Measurements from ENCODE around the gene CEP95.

CEP95 gene

GRCh38 chr17:64496786-64497564 is 9.8 kb upstream of the CEP95 start, which contains the start of gene POLG2:
Gene POLG2, minus strand, starts transcription at chr17:64497054. Its CDS starts 86 bp downstream, at chr17:64496968.
- DNase-seq = peak; percentile 95

GRCh38 chr17:64497565-64498035 is 9.2 kb upstream of the CEP95 start:
- DNase-seq = no peak

DNA sequence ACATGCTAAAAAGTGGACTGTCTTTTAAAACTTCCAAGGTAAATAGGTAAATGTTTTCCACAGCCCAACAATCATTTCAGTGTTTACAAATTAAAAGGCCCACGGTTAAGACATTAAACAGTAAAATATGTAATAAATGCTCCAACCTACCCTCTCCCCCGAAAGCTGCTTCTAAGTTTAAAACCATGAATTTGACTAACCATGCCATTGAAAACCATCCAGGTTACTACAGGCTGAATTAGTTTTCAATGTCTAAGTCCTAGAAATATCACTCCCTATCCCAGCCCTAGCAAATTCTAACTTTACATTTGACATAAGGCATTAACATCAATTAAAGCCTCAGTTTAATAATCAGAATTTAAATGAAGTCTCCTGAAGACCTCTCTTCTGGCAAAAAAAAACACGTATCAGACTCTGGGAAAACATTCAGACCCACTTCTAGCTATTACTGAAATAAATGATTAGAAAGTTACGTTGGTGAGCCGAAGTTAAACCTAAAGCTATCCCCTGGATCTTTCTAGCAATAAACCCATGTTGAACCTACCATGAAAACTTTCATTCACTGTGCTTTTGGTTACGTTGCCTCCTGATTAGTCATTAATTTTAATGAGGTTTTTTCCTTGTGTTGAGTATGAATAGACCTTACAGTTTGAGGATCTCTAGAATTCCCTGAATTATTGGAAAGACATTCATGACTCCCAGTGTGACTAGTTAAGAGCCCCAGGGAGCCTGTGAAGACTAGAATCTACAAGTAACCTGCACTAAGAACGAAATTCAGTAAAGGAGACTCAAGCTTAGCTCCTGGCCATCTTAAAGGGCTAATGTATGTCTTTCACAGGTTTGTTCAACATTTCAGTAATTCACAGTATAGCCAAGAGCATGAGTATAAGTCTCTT is 8.2 kb upstream of the CEP95 start:
- no peak for DNase-seq

DNA sequence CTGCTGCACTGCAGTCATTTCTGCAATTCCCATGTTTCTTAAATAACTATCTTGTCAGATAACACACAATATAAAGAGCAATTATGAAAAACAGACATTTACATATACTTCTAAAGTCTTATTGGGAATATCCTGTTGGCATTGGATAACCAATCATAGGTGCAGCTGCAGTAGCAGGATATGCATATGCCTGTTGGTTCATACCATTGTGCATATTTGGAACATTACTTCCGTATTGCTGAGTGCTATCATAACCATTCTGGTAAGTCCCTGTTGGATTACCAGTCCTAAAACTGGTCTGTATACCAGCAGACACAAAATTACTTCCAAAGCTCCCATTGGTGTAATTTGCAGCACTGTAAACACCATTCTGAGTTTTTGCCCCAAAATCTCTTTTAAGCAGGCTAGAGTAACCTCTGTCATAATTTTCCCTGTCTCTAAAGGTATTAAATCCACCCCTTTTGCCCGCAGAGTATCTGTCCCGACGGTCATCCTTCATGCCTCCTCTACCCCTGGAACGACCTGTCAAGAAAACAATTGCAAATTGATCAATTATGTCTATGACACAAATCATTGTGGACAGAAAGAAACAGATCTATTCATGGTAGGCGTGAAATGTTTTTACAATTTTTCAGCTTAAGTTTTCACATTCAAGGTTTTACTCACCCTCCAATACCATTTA is 6.8 kb upstream of the CEP95 start:
- DNase-seq = no peak

- DNase-seq = no peak
Measured at GRCh38 chr17:64500487-64500859, 6.3 kb upstream of the CEP95 start.

- DNase-seq = no peak
Measured at GRCh38 chr17:64500862-64501765, 5.7 kb upstream of the CEP95 start.

DNA sequence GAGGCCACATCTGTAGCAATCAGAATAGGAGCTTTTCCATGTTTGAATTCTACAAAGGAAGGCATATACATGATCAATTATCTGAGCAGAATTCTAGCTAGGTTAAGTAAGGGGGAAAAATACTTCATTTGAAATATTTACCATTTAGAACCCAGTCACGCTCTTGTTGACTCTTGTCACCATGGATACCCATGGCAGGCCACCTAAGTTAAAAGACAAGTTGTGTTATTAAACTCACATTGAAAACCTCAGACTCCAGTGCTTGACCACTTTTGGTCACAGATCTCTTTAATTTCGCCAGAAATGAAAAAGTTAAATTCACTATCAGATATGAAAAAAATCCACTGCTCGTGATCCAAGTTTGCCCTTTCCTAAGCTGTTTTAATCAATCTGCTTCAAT is 4.8 kb upstream of the CEP95 start:
- DNase-seq = no peak

GRCh38 chr17:64502809-64503208 is 4.0 kb upstream of the CEP95 start:
- DNase-seq = no peak

GRCh38 chr17:64503341-64503740 is 3.4 kb upstream of the CEP95 start:
- no peak for DNase-seq

- no peak for DNase-seq
Measured at GRCh38 chr17:64503821-64504768, 2.7 kb upstream of the CEP95 start.

DNA sequence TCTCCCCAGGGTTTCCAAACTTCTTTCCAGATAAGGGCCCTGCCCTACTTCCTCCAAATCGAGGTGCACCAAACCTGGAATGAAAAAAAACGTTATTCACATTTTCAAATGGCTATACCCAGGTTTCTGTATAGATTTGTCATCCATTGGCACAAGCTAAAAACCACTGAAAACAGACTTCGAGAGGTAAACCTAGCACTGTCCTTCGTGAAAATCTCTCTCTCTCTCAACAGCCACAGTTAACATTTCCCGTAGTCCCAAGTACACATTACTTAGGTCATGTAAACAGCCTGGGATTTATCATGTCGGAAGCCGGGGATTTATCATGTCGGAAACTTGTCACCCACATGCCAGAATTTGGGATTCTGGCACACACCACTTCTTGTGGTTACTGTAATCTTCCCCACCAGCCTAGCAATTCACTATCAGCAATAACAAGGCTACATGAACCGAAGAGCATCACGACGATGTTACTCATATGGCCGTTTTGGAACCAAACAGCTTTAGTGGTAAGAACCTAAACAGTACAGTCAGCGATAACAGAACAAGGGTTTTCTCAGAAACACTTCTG is 1.9 kb upstream of the CEP95 start:
- DNase-seq = no peak

DNA sequence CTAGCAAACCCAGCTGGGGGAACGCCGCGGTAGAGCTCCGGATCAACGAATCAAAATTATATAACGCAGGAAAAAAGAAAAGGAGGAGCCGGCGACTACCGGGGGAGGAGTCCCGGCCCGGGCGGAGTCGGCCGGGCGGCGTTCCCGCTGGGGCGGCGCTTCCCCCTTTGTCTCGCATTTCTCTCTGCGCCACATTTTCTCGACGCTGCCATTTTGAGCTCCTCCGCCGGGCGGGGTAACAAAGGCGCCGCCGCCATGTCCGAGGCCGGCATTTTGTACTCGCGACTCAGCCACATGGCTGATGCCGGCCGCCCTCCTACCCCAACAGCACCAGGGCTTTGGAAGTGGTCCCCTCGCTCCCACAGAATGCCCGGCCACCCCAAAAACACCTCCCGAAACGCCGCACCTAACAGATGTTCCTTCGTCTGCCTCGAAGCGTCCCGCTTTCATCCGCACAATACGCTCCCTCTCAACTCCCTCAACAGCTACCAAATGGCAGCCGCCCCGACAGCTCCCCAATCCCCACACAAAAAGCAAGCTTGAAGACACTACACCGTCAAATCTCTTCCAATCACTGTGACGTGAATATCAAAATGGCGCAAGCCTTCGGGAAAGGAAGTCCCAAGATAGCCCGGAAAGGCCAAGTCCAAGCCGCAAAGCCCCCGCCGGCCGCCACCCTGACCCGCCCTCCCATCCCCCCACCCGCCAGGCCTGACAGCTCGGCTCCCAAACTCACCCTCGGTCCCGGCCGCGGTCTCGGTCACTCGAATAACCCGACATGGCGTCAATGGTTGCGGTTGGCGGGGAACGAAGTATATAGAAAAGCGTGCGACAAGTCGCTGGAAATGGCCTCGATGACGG is 1.2 kb upstream of the CEP95 start:
- peak; percentile 61 for DNase-seq

DNA sequence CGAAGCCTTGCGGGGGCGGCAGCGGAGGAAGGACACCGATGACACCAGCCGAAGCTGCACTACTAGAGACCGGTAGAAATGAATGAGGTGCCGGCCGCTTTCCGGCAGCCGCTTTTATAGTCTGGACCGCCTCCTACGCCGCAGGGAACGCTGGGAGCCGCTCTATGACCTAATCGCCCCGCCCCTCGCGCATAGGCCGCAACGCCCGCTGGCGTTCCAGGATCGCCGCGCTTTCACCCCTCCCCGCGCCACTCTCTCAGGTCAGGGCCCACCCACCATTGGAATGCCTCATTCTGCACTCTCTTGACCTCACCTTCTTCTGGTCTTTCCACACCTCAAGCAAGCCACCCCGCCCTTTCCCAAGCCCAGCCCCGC is 589 bp upstream of the CEP95 start, which contains the start of gene DDX5:
TSS of gene DDX5 (minus strand) at position 89 of the 375 bp plus-strand sequence. CDS start 170 bp downstream, outside the sequence.
- DNase-seq = peak; percentile 90

GRCh38 chr17:64507413-64507782 is 621 bp downstream of the CEP95 start:
- no peak for DNase-seq

DNA sequence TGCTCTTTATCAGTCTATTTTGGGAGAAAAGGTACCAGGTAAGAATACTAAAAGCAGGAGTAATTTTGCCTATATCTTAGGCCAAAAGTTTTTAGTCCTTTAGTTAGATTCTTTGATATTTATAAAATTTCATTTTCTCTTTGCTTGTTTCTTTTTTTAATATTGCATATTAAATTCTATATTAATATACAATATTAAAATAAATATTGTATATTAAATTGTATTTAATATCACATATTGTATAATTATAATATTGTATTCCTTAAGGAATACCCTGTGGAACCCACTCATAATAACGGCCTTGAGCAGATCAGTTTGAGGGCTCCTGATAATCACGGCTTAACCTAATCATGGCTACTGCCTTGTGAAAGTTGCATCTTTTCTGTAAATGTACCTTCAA is 1.9 kb downstream of the CEP95 start:
- no peak for DNase-seq

- DNase-seq = no peak
Measured at GRCh38 chr17:64509179-64509578, 2.4 kb downstream of the CEP95 start.

GRCh38 chr17:64515419-64515818 is 8.6 kb downstream of the CEP95 start:
- DNase-seq = no peak

DNA sequence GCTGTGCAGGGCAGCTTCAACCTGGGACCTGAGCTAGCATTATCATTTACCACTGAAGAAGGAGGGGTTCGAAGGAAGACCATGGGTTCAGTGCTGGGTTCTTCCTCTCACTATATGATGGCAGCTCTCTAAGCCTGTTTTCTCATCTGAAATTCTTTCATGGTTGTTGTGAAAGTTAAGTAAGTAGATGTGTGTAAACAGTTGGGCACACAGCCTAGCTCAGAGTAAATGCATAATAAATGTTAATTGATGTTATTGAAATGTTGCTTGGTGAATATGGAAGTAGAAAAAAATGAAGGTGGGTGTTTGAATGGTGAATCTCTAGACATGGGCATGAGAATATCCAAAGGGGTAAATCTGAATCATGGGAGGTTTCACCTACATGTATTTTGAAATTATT is 9.1 kb downstream of the CEP95 start:
- no peak for DNase-seq

DNA sequence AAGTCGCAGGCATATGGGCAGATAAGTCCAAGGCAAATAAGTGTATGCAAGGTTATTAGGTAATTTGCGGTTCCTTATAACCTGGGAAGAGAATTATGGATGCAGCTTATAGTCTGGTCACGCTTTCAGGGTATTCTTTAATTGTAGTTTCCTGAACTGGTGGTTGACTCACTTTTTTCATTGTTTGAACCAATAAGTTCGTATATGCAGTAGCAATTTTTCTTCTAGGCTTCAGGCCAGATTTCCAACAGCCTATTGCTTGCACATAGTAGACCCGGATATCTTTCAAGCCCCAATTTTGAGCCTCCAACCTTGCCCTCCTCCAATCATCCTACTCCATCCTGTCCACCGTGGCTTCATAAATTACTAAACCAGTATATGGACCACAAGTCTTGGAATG is 12.8 kb downstream of the CEP95 start:
- DNase-seq = no peak

- DNase-seq = no peak
Measured at GRCh38 chr17:64520359-64520758, 13.6 kb downstream of the CEP95 start.
